ENCODE measurements around the gene CHIA. TPM values are rescaled to one million over a fixed set of nuclear protein-coding genes. Genes with fewer than 3 reads are reported as not detected.
A peak's percentile ranks its signal among the peaks of the same experiment; 100 is the strongest.

CHIA gene
- total RNA-seq, 1 donor from 2014 or later = 10.9 TPM

DNA sequence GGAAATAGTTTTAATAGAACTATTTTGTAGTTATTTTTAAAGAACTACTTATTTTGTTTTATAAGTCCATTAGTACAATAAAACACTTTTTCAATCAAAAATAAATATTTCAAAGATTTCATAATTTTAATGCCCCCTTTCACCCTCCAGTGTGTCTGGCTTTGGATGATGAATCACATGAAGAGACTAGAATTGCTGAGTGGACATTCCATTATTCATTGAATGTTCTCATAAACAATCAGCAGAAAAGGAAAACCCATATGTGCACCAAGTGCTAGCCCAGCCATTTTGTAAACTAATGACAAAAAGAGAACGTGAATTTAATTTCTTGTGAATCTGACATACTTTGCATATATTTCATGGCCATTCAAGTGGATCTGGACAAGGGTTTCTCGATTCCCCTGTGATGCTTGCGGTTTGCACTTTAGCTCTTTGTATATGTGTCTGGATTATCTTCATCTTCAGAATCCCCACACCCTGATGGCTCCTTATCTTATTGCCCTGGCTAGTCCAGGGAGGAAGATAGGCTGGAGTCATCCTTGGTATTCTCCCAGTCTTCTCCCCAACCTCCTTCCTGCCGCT lies 20.7 kb upstream of the CHIA start:
- ATAC-seq (no peak), DNase-seq (no peak)
- H3K36me3 ChIP-seq = no peaks in the 10 kb centered on the region
- H3K9me3 ChIP-seq = no peaks in the 10 kb centered on the region
- intact Hi-C loops (cut with DNase I) = no loop called here
- TF ChIP-seq, protein P1, sequence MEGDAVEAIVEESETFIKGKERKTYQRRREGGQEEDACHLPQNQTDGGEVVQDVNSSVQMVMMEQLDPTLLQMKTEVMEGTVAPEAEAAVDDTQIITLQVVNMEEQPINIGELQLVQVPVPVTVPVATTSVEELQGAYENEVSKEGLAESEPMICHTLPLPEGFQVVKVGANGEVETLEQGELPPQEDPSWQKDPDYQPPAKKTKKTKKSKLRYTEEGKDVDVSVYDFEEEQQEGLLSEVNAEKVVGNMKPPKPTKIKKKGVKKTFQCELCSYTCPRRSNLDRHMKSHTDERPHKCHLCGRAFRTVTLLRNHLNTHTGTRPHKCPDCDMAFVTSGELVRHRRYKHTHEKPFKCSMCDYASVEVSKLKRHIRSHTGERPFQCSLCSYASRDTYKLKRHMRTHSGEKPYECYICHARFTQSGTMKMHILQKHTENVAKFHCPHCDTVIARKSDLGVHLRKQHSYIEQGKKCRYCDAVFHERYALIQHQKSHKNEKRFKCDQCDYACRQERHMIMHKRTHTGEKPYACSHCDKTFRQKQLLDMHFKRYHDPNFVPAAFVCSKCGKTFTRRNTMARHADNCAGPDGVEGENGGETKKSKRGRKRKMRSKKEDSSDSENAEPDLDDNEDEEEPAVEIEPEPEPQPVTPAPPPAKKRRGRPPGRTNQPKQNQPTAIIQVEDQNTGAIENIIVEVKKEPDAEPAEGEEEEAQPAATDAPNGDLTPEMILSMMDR (IDR thresholded peaks at IDR 0.05) = no peak
- no peak overlapping the region for H3K27ac ChIP-seq
- H3K4me3 ChIP-seq = no peak overlapping the region
- H3K4me1 ChIP-seq = peaks cover 9% of the 10 kb centered on the region
- peaks cover 25% of the 10 kb centered on the region for H3K27me3 ChIP-seq (ENCODE audit: low read depth)

DNA sequence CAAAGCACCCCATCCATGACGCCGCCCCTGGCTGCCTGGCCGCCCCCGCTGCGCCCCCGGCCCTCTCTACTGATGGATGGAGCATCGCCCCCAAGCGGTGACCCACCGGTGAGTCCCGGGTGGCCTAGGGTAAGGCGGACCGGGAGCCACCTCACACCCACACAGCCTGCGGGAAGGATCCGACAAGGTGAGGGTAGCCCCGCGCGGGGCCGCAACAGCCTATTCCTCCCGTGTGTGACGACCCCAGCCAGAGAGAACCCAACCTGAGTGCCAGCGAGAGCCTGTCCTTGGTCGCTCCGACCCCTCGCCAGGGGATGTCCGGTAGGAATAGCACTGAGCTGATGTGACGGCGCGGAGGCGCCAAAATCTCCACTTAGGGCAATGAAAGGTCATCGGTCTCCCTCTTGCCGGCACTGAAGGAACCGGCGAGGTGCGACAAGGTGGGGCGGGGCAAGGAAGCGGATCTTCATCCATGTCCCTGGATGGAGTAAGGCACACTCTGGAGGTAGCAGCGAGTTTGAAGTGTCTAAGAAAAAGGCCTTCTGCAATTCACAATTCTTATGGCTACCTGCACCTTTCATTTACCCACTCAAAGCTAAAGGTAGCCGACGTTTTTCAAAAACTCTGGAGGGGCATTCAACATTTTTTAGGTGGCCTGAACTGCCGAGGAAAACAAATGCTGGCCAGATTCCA lies 19.7 kb upstream of the CHIA start:
- DNase-seq (no peak), ATAC-seq (peak in 1 of 2 donors; percentile 47)
- Histone ChIP-seq H3K9me3 (no peaks in the 10 kb centered on the region), H3K27me3 (ENCODE audit: low read depth) (peaks cover 25% of the 10 kb centered on the region), H3K4me1 (peaks cover 19% of the 10 kb centered on the region), H3K27ac (no peak overlapping the region), H3K4me3 (peak overlapping the region; percentile 14), H3K36me3 (no peaks in the 10 kb centered on the region)
- intact Hi-C loops (cut with DNase I) = no loop called here
- TF ChIP-seq, protein P1 (IDR thresholded peaks at IDR 0.05) = no peak

DNA sequence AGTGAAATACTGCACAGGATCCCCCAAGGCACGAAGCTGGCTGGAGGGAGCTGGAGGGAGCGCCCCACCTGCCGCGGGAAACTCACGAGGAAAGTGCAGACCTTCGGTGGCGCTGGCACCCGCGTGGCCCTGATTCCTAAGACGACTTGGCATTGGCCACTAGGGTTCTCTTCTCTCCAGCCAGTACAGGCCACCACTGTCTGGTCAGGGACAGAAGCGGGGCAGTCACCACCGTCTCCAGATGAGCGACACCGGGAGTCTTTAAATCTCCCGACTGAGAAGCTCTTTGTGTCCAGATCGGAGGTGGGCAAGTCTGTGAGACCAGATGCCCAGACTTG lies 19.2 kb upstream of the CHIA start:
- H3K36me3 ChIP-seq = no peaks in the 10 kb centered on the region
- H3K27ac ChIP-seq = no peak overlapping the region
- peak overlapping the region; percentile 14 for H3K4me3 ChIP-seq
- no peaks in the 10 kb centered on the region for H3K9me3 ChIP-seq
- no peak for DNase-seq
- intact Hi-C loops (cut with DNase I) = no loop called here
- H3K4me1 ChIP-seq = peaks cover 20% of the 10 kb centered on the region
- TF ChIP-seq, protein P1 (IDR thresholded peaks at IDR 0.05) = no peak
- no peak for ATAC-seq
- peaks cover 25% of the 10 kb centered on the region for H3K27me3 ChIP-seq (ENCODE audit: low read depth)

DNA sequence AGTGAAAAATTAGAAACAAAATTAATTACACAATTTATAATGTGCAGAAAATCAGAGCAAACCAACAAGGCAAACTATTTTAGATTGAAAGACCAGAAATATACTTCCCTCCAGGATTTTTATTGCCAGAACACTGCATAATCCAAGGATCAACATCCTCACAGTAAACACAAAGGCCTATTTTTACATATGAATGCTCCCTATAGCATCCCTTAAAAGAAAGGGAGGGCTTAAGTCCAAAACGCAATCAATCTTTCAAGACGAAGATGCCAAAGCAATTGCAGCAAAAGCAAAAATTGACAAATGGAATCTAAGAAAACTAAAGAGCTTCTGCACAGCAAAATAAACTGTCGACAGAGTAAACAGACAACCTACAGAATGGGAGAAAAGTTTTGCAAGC lies 18.6 kb upstream of the CHIA start:
- Histone ChIP-seq H3K4me3 (no peak overlapping the region), H3K27me3 (ENCODE audit: low read depth) (peaks cover 25% of the 10 kb centered on the region), H3K4me1 (peaks cover 20% of the 10 kb centered on the region), H3K27ac (no peak overlapping the region), H3K9me3 (no peaks in the 10 kb centered on the region), H3K36me3 (no peaks in the 10 kb centered on the region)
- DNase-seq = no peak
- intact Hi-C loops (cut with DNase I) = no loop called here
- TF ChIP-seq, protein P1 (IDR thresholded peaks at IDR 0.05) = no peak
- ATAC-seq = no peak

DNA sequence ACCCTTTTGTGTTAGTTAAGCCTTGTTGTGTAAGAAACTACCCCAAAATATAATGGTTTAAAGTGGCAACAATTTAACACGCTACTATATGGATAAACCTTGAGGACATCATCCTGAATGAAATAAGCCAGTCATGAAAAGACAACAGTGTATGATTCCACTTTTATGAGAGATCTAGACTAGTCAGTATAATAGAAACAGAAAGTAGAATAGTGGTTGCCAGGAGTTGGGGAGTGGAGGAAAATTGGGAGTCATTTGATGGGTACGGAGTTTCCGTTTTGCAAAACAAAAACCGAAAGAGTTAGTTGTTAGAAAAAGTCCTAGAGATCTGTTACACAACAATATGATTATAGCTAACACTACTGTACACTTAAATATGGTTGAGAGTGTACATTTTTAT lies 16.0 kb upstream of the CHIA start:
- DNase-seq = no peak
- TF ChIP-seq, protein P1 (IDR thresholded peaks at IDR 0.05) = no peak
- Histone ChIP-seq H3K27ac (no peak overlapping the region), H3K36me3 (no peaks in the 10 kb centered on the region), H3K9me3 (no peaks in the 10 kb centered on the region), H3K4me1 (peaks cover 20% of the 10 kb centered on the region), H3K27me3 (ENCODE audit: low read depth) (peaks cover 25% of the 10 kb centered on the region), H3K4me3 (no peak overlapping the region)
- no peak for ATAC-seq
- intact Hi-C loops (cut with DNase I) = no loop called here

Measured in lower lobe of right lung (tissue), 2 donors.